ENCODE measurements around the gene ASPHD2. TPM values are rescaled to one million over a fixed set of nuclear protein-coding genes. Genes with fewer than 3 reads are reported as not detected.
A peak's percentile ranks its signal among the peaks of the same experiment; 100 is the strongest.

The ASPHD2 gene
- total RNA-seq, 2 donors from 2014 or later = 1.4 to 3.6 TPM

GRCh38 chr22:26416256-26416655 lies 12.8 kb upstream of the ASPHD2 start:
- no peak overlapping the region for H3K4me3 ChIP-seq
- DNase-seq (ENCODE audit: low spot score) = no peak
- no peak overlapping the region for H3K27ac ChIP-seq
- TF ChIP-seq POLR2AphosphoS5 (IDR thresholded peaks at IDR 0.05) = no peak
- no peaks in the 10 kb centered on the region for H3K4me1 ChIP-seq (replicated peaks)
- intact Hi-C loops (cut with DNase I) = no loop called here
- 19% methylated on average over 4 of the region's 4 CpGs for WGBS
- no peaks in the 10 kb centered on the region for H3K9me3 ChIP-seq
- H3K27me3 ChIP-seq (replicated peaks; ENCODE audit: insufficient read depth) = no peaks in the 10 kb centered on the region
- no peaks in the 10 kb centered on the region for H3K36me3 ChIP-seq

GRCh38 chr22:26416670-26417276 lies 12.3 kb upstream of the ASPHD2 start:
- no peaks in the 10 kb centered on the region for H3K4me1 ChIP-seq (replicated peaks)
- WGBS = 6% methylated on average over 9 of the region's 9 CpGs
- H3K27ac ChIP-seq = no peak overlapping the region
- intact Hi-C loops (cut with DNase I) = no loop called here
- no peaks in the 10 kb centered on the region for H3K27me3 ChIP-seq (replicated peaks; ENCODE audit: insufficient read depth)
- no peaks in the 10 kb centered on the region for H3K36me3 ChIP-seq
- H3K9me3 ChIP-seq = no peaks in the 10 kb centered on the region
- H3K4me3 ChIP-seq = no peak overlapping the region
- TF ChIP-seq CTCF (IDR thresholded peaks at IDR 0.05) (no peak), POLR2AphosphoS5 (IDR thresholded peaks at IDR 0.05) (peak; percentile 77), POLR2A (IDR thresholded peaks at IDR 0.05) (no peak)
- peak; percentile 69 for DNase-seq (ENCODE audit: low spot score)

DNA sequence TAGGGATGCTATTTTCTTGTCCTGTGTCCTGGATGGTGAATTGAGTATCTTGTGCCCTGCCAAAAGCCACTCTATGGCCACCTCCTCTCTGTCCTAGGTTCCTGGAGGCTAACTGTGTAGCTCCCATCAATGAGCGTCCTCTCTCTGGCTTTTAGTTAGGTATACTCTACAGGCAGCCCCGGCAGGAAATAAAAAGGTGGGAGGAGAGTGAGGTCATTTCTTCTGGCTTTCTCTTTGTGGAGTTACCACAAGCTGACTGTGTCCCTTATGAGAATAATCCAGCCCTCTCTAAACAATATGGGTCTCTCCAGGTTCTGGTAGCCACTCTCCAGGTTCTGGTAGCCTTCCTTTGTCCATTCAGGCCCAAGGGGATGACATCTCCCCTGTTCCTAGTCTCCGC lies 11.7 kb upstream of the ASPHD2 start:
- intact Hi-C loops (cut with DNase I) = no loop called here
- H3K9me3 ChIP-seq = no peaks in the 10 kb centered on the region
- TF ChIP-seq POLR2AphosphoS5 (IDR thresholded peaks at IDR 0.05) (no peak), CTCF (IDR thresholded peaks at IDR 0.05) (no peak), POLR2A (IDR thresholded peaks at IDR 0.05) (no peak)
- H3K36me3 ChIP-seq = no peaks in the 10 kb centered on the region
- H3K27ac ChIP-seq = no peak overlapping the region
- no peaks in the 10 kb centered on the region for H3K4me1 ChIP-seq (replicated peaks)
- no peak for DNase-seq (ENCODE audit: low spot score)
- H3K4me3 ChIP-seq = no peak overlapping the region
- 88% methylated on average over 3 of the region's 3 CpGs for WGBS
- no peaks in the 10 kb centered on the region for H3K27me3 ChIP-seq (replicated peaks; ENCODE audit: insufficient read depth)

GRCh38 chr22:26418620-26419019 lies 10.4 kb upstream of the ASPHD2 start:
- no peak for DNase-seq (ENCODE audit: low spot score)
- Histone ChIP-seq H3K36me3 (no peaks in the 10 kb centered on the region), H3K27ac (no peak overlapping the region), H3K4me3 (no peak overlapping the region), H3K27me3 (replicated peaks; ENCODE audit: insufficient read depth) (no peaks in the 10 kb centered on the region), H3K9me3 (no peaks in the 10 kb centered on the region), H3K4me1 (replicated peaks) (no peaks in the 10 kb centered on the region)
- intact Hi-C loops (cut with DNase I) = no loop called here
- WGBS = 18% methylated on average over 3 of the region's 3 CpGs
- TF ChIP-seq POLR2AphosphoS5 (IDR thresholded peaks at IDR 0.05) (no peak), POLR2A (IDR thresholded peaks at IDR 0.05) (no peak), CTCF (IDR thresholded peaks at IDR 0.05) (no peak)

- TF ChIP-seq POLR2A (IDR thresholded peaks at IDR 0.05) (no peak), CTCF (IDR thresholded peaks at IDR 0.05) (no peak), POLR2AphosphoS5 (IDR thresholded peaks at IDR 0.05) (no peak)
- intact Hi-C loops (cut with DNase I) = no loop called here
- Histone ChIP-seq H3K27ac (no peak overlapping the region), H3K27me3 (replicated peaks; ENCODE audit: insufficient read depth) (no peaks in the 10 kb centered on the region), H3K4me3 (no peak overlapping the region), H3K4me1 (replicated peaks) (no peaks in the 10 kb centered on the region), H3K9me3 (no peaks in the 10 kb centered on the region), H3K36me3 (no peaks in the 10 kb centered on the region)
- no peak for DNase-seq (ENCODE audit: low spot score)
Observed at GRCh38 chr22:26426924-26427323, 2.1 kb upstream of the ASPHD2 start.

Data from prostate gland (tissue), 2 donors.